B cell (primary cell): ENCODE results near the gene MON1A. TPM values are rescaled to one million over a fixed set of nuclear protein-coding genes. Genes with fewer than 3 reads are reported as not detected.
A peak's percentile ranks its signal among the peaks of the same experiment; 100 is the strongest.

Experiments used
- ATAC-seq: fragments of 200-7000 bp; cut with Tn5 transposase; one replicate; pipeline ENCODE4 v1.10.0; 2021; ENCODE audit warnings: low read depth, mild to moderate bottlenecking, moderate number of reproducible peaks, moderate library complexity
- CTCF ChIA-PET: fragments of 350-600 bp; sonication (Branson Sonifier 250); formaldehyde crosslinking; loops from one replicate; lab custom pipeline; 2021; ENCODE audit warnings: antibody characterized with exemption, inconsistent platforms; lab: Charles Lee
- POLR2A ChIA-PET: fragments of 350-600 bp; sonication (Branson Sonifier 250); formaldehyde crosslinking; loops from one replicate; lab custom pipeline; 2021; ENCODE audit warnings: antibody characterized with exemption; lab: Charles Lee
- DNase-seq: peaks from one replicate; pipeline ENCODE4 v3.0.0; 2013
- H2AFZ ChIP-seq: 2 replicates; pipeline ENCODE4 v1.6.1; 2012; ENCODE audit warnings: mild to moderate bottlenecking, low read depth, low read length; ENCODE audit not compliant: insufficient read depth, poor library complexity, severe bottlenecking
- H3K27ac ChIP-seq, 2 donors: 1 replicate in 1 of 2; 2 replicates in 1 of 2; pipeline ENCODE4 v1.5.1; 2012 to 2013; ENCODE audit warnings: low read length in 2 of 2, mild to moderate bottlenecking in 2 of 2, moderate library complexity in 1 of 2
- H3K27me3 ChIP-seq, 4 experiments: fragments of 200-600 bp in 1 of 4; sonication (generic) in 1 of 4; replicated peaks in 1 of 4; 1 replicate in 2 of 4; 2 replicates in 2 of 4; pipeline versions ENCODE4 v1.6.1 to v1.7.0; 2013 to 2016; ENCODE audit warnings: low read length in 3 of 4, mild to moderate bottlenecking in 2 of 4, mixed read lengths in 1 of 4, moderate library complexity in 1 of 4; ENCODE audit not compliant: insufficient read depth in 4 of 4, control insufficient read depth in 3 of 4; ENCODE audit errors: control extremely low read depth in 1 of 4
- H3K36me3 ChIP-seq, 2 experiments: replicated peaks in 1 of 2; 1 replicate in 1 of 2; 2 replicates in 1 of 2; pipeline versions ENCODE4 v1.6.1 to v1.7.1; 2013; ENCODE audit warnings: low read length in 1 of 2; ENCODE audit not compliant: insufficient read depth in 2 of 2, control insufficient read depth in 1 of 2; ENCODE audit errors: control extremely low read depth in 1 of 2, extremely low read depth in 1 of 2
- H3K4me1 ChIP-seq, 2 donors: fragments of 200-600 bp in 1 of 2; sonication (generic) in 1 of 2; 1 replicate in 1 of 2; 2 replicates in 1 of 2; pipeline versions ENCODE4 v1.5.1 to v1.6.1; 2013 to 2017; ENCODE audit warnings: low read length in 2 of 2; ENCODE audit not compliant: control insufficient read depth in 2 of 2, insufficient read depth in 2 of 2
- H3K4me2 ChIP-seq: replicated peaks from 2 replicates; pipeline ENCODE3; 2012; ENCODE audit warnings: mild to moderate bottlenecking, low read depth, low read length; ENCODE audit not compliant: poor library complexity, severe bottlenecking
- H3K4me3 ChIP-seq, 5 experiments: fragments of 200-600 bp in 1 of 5; sonication (generic) in 1 of 5; 1 replicate in 3 of 5; 2 replicates in 2 of 5; pipeline versions ENCODE4 v1.5.1 to v1.7.0; 2011 to 2016; ENCODE audit warnings: low read length in 4 of 5, mild to moderate bottlenecking in 4 of 5, low read depth in 2 of 5, control low read depth in 1 of 5, moderate library complexity in 1 of 5; ENCODE audit not compliant: insufficient read depth in 1 of 5; ENCODE audit errors: control extremely low read depth in 1 of 5, extremely low read depth in 1 of 5
- H3K79me2 ChIP-seq: fragments of 200-600 bp; sonication (generic); one replicate; pipeline ENCODE4 v1.6.0; 2016; ENCODE audit warnings: low read length; ENCODE audit not compliant: control insufficient read depth, insufficient read depth
- H3K9ac ChIP-seq: fragments of 200-600 bp; sonication (generic); 2 replicates; pipeline ENCODE4 v1.6.1; 2017; ENCODE audit warnings: mild to moderate bottlenecking, low read length, moderate library complexity
- H3K9me3 ChIP-seq, 3 donors: one replicate each; pipeline versions ENCODE4 v1.6.1 to v1.7.1; 2013; ENCODE audit warnings: low read length in 2 of 3; ENCODE audit not compliant: control insufficient read depth in 2 of 3, insufficient read depth in 1 of 3; ENCODE audit errors: control extremely low read depth in 1 of 3
- H4K20me1 ChIP-seq: 2 replicates; pipeline ENCODE4 v1.6.0; 2012; ENCODE audit warnings: mild to moderate bottlenecking, low read length; ENCODE audit not compliant: insufficient read depth, control insufficient read depth, poor library complexity, severe bottlenecking
- H3K27ac Mint-ChIP-seq: one replicate; pipeline ENCODE4 v1.8.0; 2021; ENCODE audit warnings: mixed read lengths
- H3K27me3 Mint-ChIP-seq: one replicate; pipeline ENCODE4 v1.8.0; 2021; ENCODE audit warnings: mixed read lengths
- H3K4me1 Mint-ChIP-seq: one replicate; pipeline ENCODE4 v1.8.0; 2021; ENCODE audit warnings: mixed read lengths
- H3K4me3 Mint-ChIP-seq: one replicate; pipeline ENCODE4 v1.8.0; 2021; ENCODE audit warnings: mixed read lengths
- H3K9me3 Mint-ChIP-seq: one replicate; pipeline ENCODE4 v1.8.0; 2022; ENCODE audit warnings: mixed read lengths; ENCODE audit not compliant: insufficient read depth
- CTCF ChIP-seq: fragments of 200-600 bp; IDR thresholded peaks from one replicate; pipeline ENCODE4 v1.8.0; 2022; ENCODE audit warnings: antibody characterized with exemption, mild to moderate bottlenecking
- EZH2 ChIP-seq: IDR thresholded peaks from 2 replicates; pipeline ENCODE4 v1.6.1; 2012; ENCODE audit warnings: borderline replicate concordance, low read depth, mild to moderate bottlenecking, moderate library complexity, low read length; ENCODE audit not compliant: insufficient read depth, poor library complexity, severe bottlenecking
- WGBS: methylation state at CpG from one replicate; pipeline ENCODE4 v1.1.5; 2013; ENCODE audit warnings: missing lambda C conversion rate; ENCODE audit not compliant: insufficient coverage; 5-methylcytosine and 5-hydroxymethylcytosine counted together
- intact Hi-C: fragments of 100-400 bp; cut with micrococcal nuclease; formaldehyde crosslinking; loops from one replicate; pipeline ENCODE4 v1.10.0; 2022
- polyA plus RNA-seq: library from polyadenylated mRNA; depleted of rRNA; stranded (reverse); fragments of >200 nt; gene quantifications from 2 replicates; pipeline ENCODE4 v1.2.3, GENCODE V29; 2012
- total RNA-seq, 2 donors: library from RNA; stranded (reverse); fragments of 120-200 nt in 1 of 2; gene quantifications; 1 replicate in 1 of 2; 2 replicates in 1 of 2; pipeline versions ENCODE4 v1.2.3 to v1.2.4, GENCODE V29; 2013 to 2022

Gene MON1A
- total and polyA plus RNA-seq, 2 donors (not counting 1 experiment from before 2014, with no cell fraction given), result 6.6 to 8.9 TPM

GRCh38 chr3:49928481-49929017, 1.1 kb downstream of the MON1A start:
- CTCF ChIA-PET, result interaction anchor here (1.3 to 2.9 kb wide), 2 partner anchors 11 to 389 kb away, joined by 8 to 17 read pairs; partner anchors contain the start of gene RBM6
- 91% methylated on average over 4 of the region's 5 CpGs for WGBS
- Histone ChIP-seq H3K27ac (no peak overlapping the region), H3K4me1 (peaks cover 8 to 17% of the 10 kb centered on the region in 2 donors), H3K36me3 (peaks cover 0 to 3% of the 10 kb centered on the region in 2 experiments), H4K20me1 (no peaks in the 10 kb centered on the region), H3K9ac (no peak overlapping the region), H3K9me3 (peaks cover 0 to 4% (median 0%) of the 10 kb centered on the region in 3 donors), H3K79me2 (peaks cover 8% of the 10 kb centered on the region), H3K4me2 (no peak overlapping the region), H2AFZ (no peak overlapping the region), H3K4me3 (no peak overlapping the region), H3K27me3 (no peaks in the 10 kb centered on the region)
- H3K4me1 Mint-ChIP-seq, result peaks cover 11% of the 10 kb centered on the region
- no peak for TF ChIP-seq CTCF
- TF ChIP-seq EZH2, result no peak
- DNase-seq (no peak), ATAC-seq (no peak)
- intact Hi-C loops, result loop anchor here (1.0 to 2.0 kb wide), 3 partner anchors 12 to 256 kb away; partner anchors contain the start of genes RBM5 and RBM6
- no peaks in the 10 kb centered on the region for H3K27me3 Mint-ChIP-seq
- no peaks in the 10 kb centered on the region for H3K9me3 Mint-ChIP-seq
- no peak overlapping the region for H3K27ac Mint-ChIP-seq
- H3K4me3 Mint-ChIP-seq, result peak overlapping the region; percentile 85
- POLR2A ChIA-PET, result interaction anchor here (1.5 kb wide), 1 partner anchor 11 kb away, joined by 22 read pairs; the partner anchor contains the start of gene RBM6

- Mint-ChIP-seq H3K9me3 (no peaks in the 10 kb centered on the region), H3K27me3 (no peaks in the 10 kb centered on the region), H3K4me1 (peaks cover 11% of the 10 kb centered on the region), H3K27ac (no peak overlapping the region), H3K4me3 (no peak overlapping the region)
- peaks cover 0 to 4% (median 0%) of the 10 kb centered on the region in 3 donors for H3K9me3 ChIP-seq
- no peak overlapping the region for H3K4me3 ChIP-seq
- ATAC-seq (no peak), DNase-seq (no peak)
- no peak overlapping the region for H3K4me2 ChIP-seq
- ChIA-PET POLR2A (no interaction called here), CTCF (no interaction called here)
- peaks cover 0 to 3% of the 10 kb centered on the region in 2 experiments for H3K36me3 ChIP-seq
- no peak overlapping the region for H2AFZ ChIP-seq
- no peak overlapping the region for H3K27ac ChIP-seq
- 100% methylated on average over 3 of the region's 5 CpGs for whole genome bisulfite sequencing
- TF ChIP-seq CTCF, result no peak
- TF ChIP-seq EZH2, result no peak
- intact Hi-C loops, result loop anchor here (2.0 kb wide), 1 partner anchor 255 kb away; no protein-coding TSS in a partner anchor
- H4K20me1 ChIP-seq, result no peaks in the 10 kb centered on the region
- H3K4me1 ChIP-seq, result peaks cover 8 to 17% of the 10 kb centered on the region in 2 donors
- no peaks in the 10 kb centered on the region for H3K27me3 ChIP-seq
- peaks cover 8% of the 10 kb centered on the region for H3K79me2 ChIP-seq
- no peak overlapping the region for H3K9ac ChIP-seq
Observed at GRCh38 chr3:49927798-49928197, 1.8 kb downstream of the MON1A start.
